ENCODE data around the gene COL6A3. TPM values are rescaled to one million over a fixed set of nuclear protein-coding genes. Genes with fewer than 3 reads are reported as not detected.

The COL6A3 gene
- total RNA-seq, 1 experiment from 2014 or later, result 0.86 TPM

GRCh38 chr2:237447496-237447895, 33.5 kb upstream of the COL6A3 start:
- Histone ChIP-seq H3K4me3 (ENCODE audit: low read depth, low read length, poor library complexity, severe bottlenecking) (no peak overlapping the region), H3K36me3 (ENCODE audit: insufficient read depth, low read length, poor library complexity, severe bottlenecking) (no peaks in the 10 kb centered on the region), H3K27ac (ENCODE audit: low read depth, low read length, poor library complexity, severe bottlenecking) (no peak overlapping the region), H3K9me3 (ENCODE audit: low read depth, low read length, poor library complexity, severe bottlenecking) (no peaks in the 10 kb centered on the region), H3K4me1 (ENCODE audit: insufficient read depth, low read length, poor library complexity, severe bottlenecking) (peaks cover 9% of the 10 kb centered on the region), H3K27me3 (replicated peaks; ENCODE audit: insufficient read depth, low read depth, low read length, poor library complexity) (no peaks in the 10 kb centered on the region)
- ChIA-PET CTCF (no interaction called here), POLR2A (ENCODE audit: low non-redundant PET) (no interaction called here)
- no peak for DNase-seq (ENCODE audit: low spot score)
- intact Hi-C loops (cut with micrococcal nuclease; ENCODE audit: unreplicated experiment), result no loop called here
- BruUV-seq (replicated peaks), result no TSS peak
- TF ChIP-seq EZH2 (IDR thresholded peaks at IDR 0.05; ENCODE audit: borderline replicate concordance, low read depth, low read length, poor library complexity, severe bottlenecking) (no peak), CTCF (conservative IDR thresholded peaks at IDR 0.05; ENCODE audit: low read depth, low read length) (no peak)

GRCh38 chr2:237446338-237446665, 32.3 kb upstream of the COL6A3 start:
- no TSS peak for BruUV-seq (replicated peaks)
- CTCF ChIA-PET, result no interaction called here
- intact Hi-C loops (cut with micrococcal nuclease; ENCODE audit: unreplicated experiment), result no loop called here
- no peak overlapping the region for H3K4me3 ChIP-seq (ENCODE audit: low read depth, low read length, poor library complexity, severe bottlenecking)
- peaks cover 6% of the 10 kb centered on the region for H3K4me1 ChIP-seq (ENCODE audit: insufficient read depth, low read length, poor library complexity, severe bottlenecking)
- no peak for DNase-seq (ENCODE audit: low spot score)
- no peaks in the 10 kb centered on the region for H3K36me3 ChIP-seq (ENCODE audit: insufficient read depth, low read length, poor library complexity, severe bottlenecking)
- POLR2A ChIA-PET (ENCODE audit: low non-redundant PET), result no interaction called here
- no peak for TF ChIP-seq CTCF (conservative IDR thresholded peaks at IDR 0.05; ENCODE audit: low read depth, low read length)
- no peak for TF ChIP-seq EZH2 (IDR thresholded peaks at IDR 0.05; ENCODE audit: borderline replicate concordance, low read depth, low read length, poor library complexity, severe bottlenecking)
- H3K9me3 ChIP-seq (ENCODE audit: low read depth, low read length, poor library complexity, severe bottlenecking), result no peaks in the 10 kb centered on the region
- H3K27ac ChIP-seq (ENCODE audit: low read depth, low read length, poor library complexity, severe bottlenecking), result no peak overlapping the region
- H3K27me3 ChIP-seq (replicated peaks; ENCODE audit: insufficient read depth, low read depth, low read length, poor library complexity), result no peaks in the 10 kb centered on the region

GRCh38 chr2:237445611-237446337, 31.8 kb upstream of the COL6A3 start:
- BruUV-seq (replicated peaks), result no TSS peak
- no peak for DNase-seq (ENCODE audit: low spot score)
- ChIA-PET POLR2A (ENCODE audit: low non-redundant PET) (no interaction called here), CTCF (no interaction called here)
- intact Hi-C loops (cut with micrococcal nuclease; ENCODE audit: unreplicated experiment), result no loop called here
- no peak overlapping the region for H3K4me3 ChIP-seq (ENCODE audit: low read depth, low read length, poor library complexity, severe bottlenecking)
- H3K9me3 ChIP-seq (ENCODE audit: low read depth, low read length, poor library complexity, severe bottlenecking), result no peaks in the 10 kb centered on the region
- H3K4me1 ChIP-seq (ENCODE audit: insufficient read depth, low read length, poor library complexity, severe bottlenecking), result peaks cover 4% of the 10 kb centered on the region
- no peak for TF ChIP-seq CTCF (conservative IDR thresholded peaks at IDR 0.05; ENCODE audit: low read depth, low read length)
- TF ChIP-seq EZH2 (IDR thresholded peaks at IDR 0.05; ENCODE audit: borderline replicate concordance, low read depth, low read length, poor library complexity, severe bottlenecking), result no peak
- no peak overlapping the region for H3K27ac ChIP-seq (ENCODE audit: low read depth, low read length, poor library complexity, severe bottlenecking)
- H3K36me3 ChIP-seq (ENCODE audit: insufficient read depth, low read length, poor library complexity, severe bottlenecking), result no peaks in the 10 kb centered on the region
- no peaks in the 10 kb centered on the region for H3K27me3 ChIP-seq (replicated peaks; ENCODE audit: insufficient read depth, low read depth, low read length, poor library complexity)

All from A673 (cell line).